ENCODE measurements around the gene CCL1.

The CCL1 gene

GRCh38 chr17:34363183-34363661 is at the start of gene CCL1:
CCL1 (minus strand) TSS chr17:34363233; CDS start chr17:34363161, 72 bp downstream.
- DNase-seq (ENCODE audit: low spot score): no peak

GRCh38 chr17:34412534-34412933 is 49.5 kb upstream of the CCL1 start:
- DNase-seq (ENCODE audit: low spot score): no peak

GRCh38 chr17:34411646-34412421 is 48.8 kb upstream of the CCL1 start:
- DNase-seq (ENCODE audit: low spot score): no peak

- DNase-seq (ENCODE audit: low spot score): no peak
These were observed 46.3 kb upstream of the CCL1 start for GRCh38 chr17:34409352-34409751.

GRCh38 chr17:34408439-34408838 is 45.4 kb upstream of the CCL1 start:
- DNase-seq (ENCODE audit: low spot score): no peak

GRCh38 chr17:34406226-34406625 is 43.2 kb upstream of the CCL1 start:
- no peak for DNase-seq (ENCODE audit: low spot score)

- no peak for DNase-seq (ENCODE audit: low spot score)
These were observed 40.0 kb upstream of the CCL1 start for GRCh38 chr17:34403006-34403405.

- no peak for DNase-seq (ENCODE audit: low spot score)
These were observed 38.1 kb upstream of the CCL1 start for GRCh38 chr17:34401165-34401564.

- DNase-seq (ENCODE audit: low spot score): no peak
These were observed 37.4 kb upstream of the CCL1 start for GRCh38 chr17:34400301-34400931.

- DNase-seq (ENCODE audit: low spot score): no peak
These were observed 36.7 kb upstream of the CCL1 start for GRCh38 chr17:34399725-34400124.

GRCh38 chr17:34398990-34399389 is 36.0 kb upstream of the CCL1 start:
- DNase-seq (ENCODE audit: low spot score): no peak

- no peak for DNase-seq (ENCODE audit: low spot score)
These were observed 34.2 kb upstream of the CCL1 start for GRCh38 chr17:34397265-34397664.

GRCh38 chr17:34393401-34393800 is 30.4 kb upstream of the CCL1 start:
- DNase-seq (ENCODE audit: low spot score): no peak

- no peak for DNase-seq (ENCODE audit: low spot score)
These were observed 28.2 kb upstream of the CCL1 start for GRCh38 chr17:34391241-34391640.

- no peak for DNase-seq (ENCODE audit: low spot score)
These were observed 27.6 kb upstream of the CCL1 start for GRCh38 chr17:34390649-34391048.

- no peak for DNase-seq (ENCODE audit: low spot score)
These were observed 26.2 kb upstream of the CCL1 start for GRCh38 chr17:34389126-34389750.

GRCh38 chr17:34387566-34387965 is 24.5 kb upstream of the CCL1 start:
- no peak for DNase-seq (ENCODE audit: low spot score)

- peak; percentile 21 for DNase-seq (ENCODE audit: low spot score)
These were observed 23.9 kb upstream of the CCL1 start for GRCh38 chr17:34386697-34387550.

GRCh38 chr17:34386343-34386696 is 23.3 kb upstream of the CCL1 start:
- DNase-seq (ENCODE audit: low spot score): no peak

- no peak for DNase-seq (ENCODE audit: low spot score)
These were observed 22.0 kb upstream of the CCL1 start for GRCh38 chr17:34384822-34385605.

- DNase-seq (ENCODE audit: low spot score): peak; percentile 25
These were observed 21.2 kb upstream of the CCL1 start for GRCh38 chr17:34384271-34384670.
